ENCODE results near the gene PPP3CA.

PPP3CA gene

DNA sequence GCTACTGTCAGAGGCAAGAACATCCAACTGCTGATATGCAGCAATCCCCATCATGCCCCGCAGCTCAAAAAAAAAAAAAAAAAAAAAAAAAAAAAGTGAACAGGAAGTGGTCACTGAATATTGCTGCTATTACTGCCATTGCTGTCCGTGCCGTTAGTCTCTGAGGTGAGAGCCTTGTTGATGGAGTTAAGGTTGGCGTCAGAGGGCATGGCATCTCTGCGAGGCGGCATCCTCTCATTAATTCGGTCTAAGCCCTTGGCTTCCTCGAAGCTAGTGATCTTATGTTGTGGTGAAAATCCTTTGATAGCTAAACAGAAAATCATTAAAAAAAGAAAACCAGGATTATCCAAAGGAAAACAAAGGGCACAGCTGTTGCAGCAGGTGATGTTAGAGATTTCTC, 321.6 kb downstream of the PPP3CA start:
- Histone ChIP-seq H4K20me1 (ENCODE audit: insufficient read depth) (no peaks in the 10 kb centered on the region), H2AFZ (ENCODE audit: low read depth) (no peak overlapping the region), H3K36me3 (ENCODE audit: insufficient read depth) (no peaks in the 10 kb centered on the region), H3K9ac (no peak overlapping the region), H3K4me2 (no peak overlapping the region), H3K4me3 (IDR thresholded peaks at IDR 0.05; ENCODE audit: insufficient read depth, low read depth, low read length) (no peak overlapping the region), H3K27me3 (ENCODE audit: insufficient read depth, low read depth) (no peaks in the 10 kb centered on the region), H3K79me2 (ENCODE audit: insufficient read depth, low read depth) (no peaks in the 10 kb centered on the region), H3K27ac (no peak overlapping the region), H3K4me1 (ENCODE audit: low read depth, poor library complexity, severe bottlenecking) (no peaks in the 10 kb centered on the region)
- TF ChIP-seq, protein P1, sequence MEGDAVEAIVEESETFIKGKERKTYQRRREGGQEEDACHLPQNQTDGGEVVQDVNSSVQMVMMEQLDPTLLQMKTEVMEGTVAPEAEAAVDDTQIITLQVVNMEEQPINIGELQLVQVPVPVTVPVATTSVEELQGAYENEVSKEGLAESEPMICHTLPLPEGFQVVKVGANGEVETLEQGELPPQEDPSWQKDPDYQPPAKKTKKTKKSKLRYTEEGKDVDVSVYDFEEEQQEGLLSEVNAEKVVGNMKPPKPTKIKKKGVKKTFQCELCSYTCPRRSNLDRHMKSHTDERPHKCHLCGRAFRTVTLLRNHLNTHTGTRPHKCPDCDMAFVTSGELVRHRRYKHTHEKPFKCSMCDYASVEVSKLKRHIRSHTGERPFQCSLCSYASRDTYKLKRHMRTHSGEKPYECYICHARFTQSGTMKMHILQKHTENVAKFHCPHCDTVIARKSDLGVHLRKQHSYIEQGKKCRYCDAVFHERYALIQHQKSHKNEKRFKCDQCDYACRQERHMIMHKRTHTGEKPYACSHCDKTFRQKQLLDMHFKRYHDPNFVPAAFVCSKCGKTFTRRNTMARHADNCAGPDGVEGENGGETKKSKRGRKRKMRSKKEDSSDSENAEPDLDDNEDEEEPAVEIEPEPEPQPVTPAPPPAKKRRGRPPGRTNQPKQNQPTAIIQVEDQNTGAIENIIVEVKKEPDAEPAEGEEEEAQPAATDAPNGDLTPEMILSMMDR (conservative IDR thresholded peaks at IDR 0.05; ENCODE audit: low read depth, low read length), result no peak

DNA sequence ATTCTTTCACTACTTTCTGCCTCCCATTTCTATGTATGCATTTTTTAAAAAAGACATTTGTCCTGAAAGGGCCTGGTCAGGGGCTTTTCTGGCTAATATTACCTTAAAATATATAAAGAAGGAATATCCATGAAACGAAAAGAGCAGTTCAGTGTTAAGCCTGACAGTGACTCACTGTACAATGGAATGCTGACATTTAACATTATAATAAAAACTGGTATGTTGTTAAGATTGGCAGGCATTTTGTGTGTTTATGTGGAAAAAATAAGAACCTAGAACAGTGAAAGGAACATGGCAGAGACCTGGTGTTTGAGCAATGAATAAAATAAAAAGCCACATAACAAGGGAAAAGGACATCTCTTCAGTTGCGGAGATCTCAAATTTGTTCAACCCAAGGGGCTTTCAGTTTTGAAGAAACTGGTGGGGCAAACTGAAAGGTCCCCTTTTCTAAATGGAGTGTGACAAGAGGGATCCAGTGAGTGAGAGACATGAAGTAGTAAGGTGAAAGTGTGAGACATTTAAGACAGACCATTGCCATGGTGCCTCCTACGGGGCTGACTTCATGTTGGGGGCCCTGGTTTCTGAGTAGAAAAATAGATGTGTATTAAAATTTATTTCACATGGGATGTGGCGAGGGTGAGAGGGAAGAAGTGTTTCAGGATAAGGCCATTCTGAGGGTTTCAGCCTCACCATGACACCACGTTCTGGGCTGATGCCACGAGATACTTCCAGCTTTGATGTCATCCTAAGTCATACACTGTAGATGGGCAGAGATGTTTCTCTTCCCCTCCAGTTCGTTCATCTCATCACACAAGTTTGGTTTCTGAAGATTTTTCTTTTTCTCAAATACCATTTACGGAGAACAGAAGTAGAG, 324.9 kb downstream of the PPP3CA start:
- TF ChIP-seq, protein P1 (conservative IDR thresholded peaks at IDR 0.05; ENCODE audit: low read depth, low read length), result no peak
- Histone ChIP-seq H3K4me1 (ENCODE audit: low read depth, poor library complexity, severe bottlenecking) (no peaks in the 10 kb centered on the region), H2AFZ (ENCODE audit: low read depth) (no peak overlapping the region), H3K27ac (no peak overlapping the region), H3K79me2 (ENCODE audit: insufficient read depth, low read depth) (no peaks in the 10 kb centered on the region), H3K4me3 (IDR thresholded peaks at IDR 0.05; ENCODE audit: insufficient read depth, low read depth, low read length) (no peak overlapping the region), H3K36me3 (ENCODE audit: insufficient read depth) (no peaks in the 10 kb centered on the region), H3K9ac (no peak overlapping the region), H4K20me1 (ENCODE audit: insufficient read depth) (no peaks in the 10 kb centered on the region), H3K4me2 (no peak overlapping the region), H3K27me3 (ENCODE audit: insufficient read depth, low read depth) (no peaks in the 10 kb centered on the region)

GRCh38 chr4:101020956-101021355, 326.4 kb downstream of the PPP3CA start:
- no peak overlapping the region for H3K9ac ChIP-seq
- H3K27ac ChIP-seq, result no peak overlapping the region
- no peaks in the 10 kb centered on the region for H3K79me2 ChIP-seq (ENCODE audit: insufficient read depth, low read depth)
- no peak overlapping the region for H2AFZ ChIP-seq (ENCODE audit: low read depth)
- no peaks in the 10 kb centered on the region for H3K4me1 ChIP-seq (ENCODE audit: low read depth, poor library complexity, severe bottlenecking)
- no peaks in the 10 kb centered on the region for H3K27me3 ChIP-seq (ENCODE audit: insufficient read depth, low read depth)
- no peak overlapping the region for H3K4me2 ChIP-seq
- TF ChIP-seq, protein P1 (conservative IDR thresholded peaks at IDR 0.05; ENCODE audit: low read depth, low read length), result no peak
- no peaks in the 10 kb centered on the region for H4K20me1 ChIP-seq (ENCODE audit: insufficient read depth)
- no peaks in the 10 kb centered on the region for H3K36me3 ChIP-seq (ENCODE audit: insufficient read depth)
- no peak overlapping the region for H3K4me3 ChIP-seq (IDR thresholded peaks at IDR 0.05; ENCODE audit: insufficient read depth, low read depth, low read length)

DNA sequence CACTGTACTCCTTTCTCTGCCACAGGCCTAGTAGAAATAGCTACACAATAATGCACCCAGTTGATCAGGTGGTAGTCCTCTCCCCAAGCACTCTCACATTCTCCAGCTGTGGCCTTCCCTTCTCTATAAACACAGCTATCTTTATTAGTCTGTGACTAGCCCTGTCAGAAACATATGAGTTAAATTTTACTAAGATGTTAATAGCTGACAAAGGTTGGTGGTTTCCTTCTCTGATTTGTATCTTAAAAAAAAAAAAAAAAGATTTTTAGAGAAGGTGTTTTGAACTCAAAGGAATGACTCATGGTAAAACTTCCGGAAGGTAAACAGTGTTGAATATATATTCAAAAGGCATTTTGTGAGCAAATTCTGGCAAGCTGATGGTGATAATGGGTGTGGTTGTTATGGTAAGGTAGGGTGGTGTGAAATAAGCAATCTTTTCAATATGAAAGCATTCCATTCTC, 327.4 kb downstream of the PPP3CA start:
- Histone ChIP-seq H3K27me3 (ENCODE audit: insufficient read depth, low read depth) (no peaks in the 10 kb centered on the region), H3K9ac (no peak overlapping the region), H4K20me1 (ENCODE audit: insufficient read depth) (no peaks in the 10 kb centered on the region), H3K27ac (no peak overlapping the region), H3K4me2 (no peak overlapping the region), H3K36me3 (ENCODE audit: insufficient read depth) (no peaks in the 10 kb centered on the region), H3K4me1 (ENCODE audit: low read depth, poor library complexity, severe bottlenecking) (no peaks in the 10 kb centered on the region), H3K4me3 (IDR thresholded peaks at IDR 0.05; ENCODE audit: insufficient read depth, low read depth, low read length) (no peak overlapping the region), H3K79me2 (ENCODE audit: insufficient read depth, low read depth) (no peaks in the 10 kb centered on the region), H2AFZ (ENCODE audit: low read depth) (no peak overlapping the region)
- TF ChIP-seq, protein P1 (conservative IDR thresholded peaks at IDR 0.05; ENCODE audit: low read depth, low read length), result no peak

Measured in KMS-11 (cell line).